ENCODE data around the gene CDC42EP4.

Gene CDC42EP4

DNA sequence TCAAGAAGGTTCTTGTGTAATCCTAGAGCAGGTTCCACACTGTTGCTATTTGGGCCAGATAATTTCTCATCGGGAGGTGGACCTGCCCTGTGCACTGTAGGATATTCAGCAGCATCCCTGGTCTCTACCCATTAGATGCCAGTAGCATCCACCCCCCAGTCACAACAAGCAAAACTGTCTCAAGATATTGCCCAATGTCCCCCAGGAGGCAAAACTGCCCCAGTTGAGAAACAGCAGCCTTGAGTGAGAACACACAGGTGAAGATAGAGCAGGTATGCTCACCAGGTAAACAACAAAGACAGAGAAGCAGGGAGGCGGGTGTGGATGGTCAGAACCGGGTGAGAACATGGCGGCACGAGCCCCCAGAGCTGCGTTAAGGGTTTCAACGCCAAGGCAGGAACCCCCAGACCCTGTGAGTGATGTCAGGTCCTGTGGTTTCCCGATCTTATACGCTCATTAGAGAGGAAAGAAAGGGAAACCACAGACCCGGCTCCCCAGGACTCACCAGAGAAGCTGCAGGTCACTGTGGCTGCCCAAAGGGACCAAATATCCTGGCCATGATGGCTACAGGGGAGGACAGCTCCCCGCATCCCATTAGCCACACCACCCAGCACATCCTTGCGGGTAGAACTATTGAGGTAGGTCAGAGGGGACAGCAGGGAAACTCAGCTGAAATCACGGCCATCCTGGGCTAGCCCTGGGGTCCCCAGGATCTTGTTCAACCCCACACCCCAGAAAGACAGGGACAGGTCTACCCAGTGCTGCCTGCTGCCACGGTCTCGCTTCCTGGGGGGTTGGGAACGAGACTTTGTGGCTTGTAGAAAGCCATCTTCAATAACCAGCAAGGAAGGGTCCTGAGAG lies 21.2 kb downstream of the CDC42EP4 start:
- no peak overlapping the region for H3K4me3 ChIP-seq (ENCODE audit: low read depth, low read length)
- TF ChIP-seq, protein P1, sequence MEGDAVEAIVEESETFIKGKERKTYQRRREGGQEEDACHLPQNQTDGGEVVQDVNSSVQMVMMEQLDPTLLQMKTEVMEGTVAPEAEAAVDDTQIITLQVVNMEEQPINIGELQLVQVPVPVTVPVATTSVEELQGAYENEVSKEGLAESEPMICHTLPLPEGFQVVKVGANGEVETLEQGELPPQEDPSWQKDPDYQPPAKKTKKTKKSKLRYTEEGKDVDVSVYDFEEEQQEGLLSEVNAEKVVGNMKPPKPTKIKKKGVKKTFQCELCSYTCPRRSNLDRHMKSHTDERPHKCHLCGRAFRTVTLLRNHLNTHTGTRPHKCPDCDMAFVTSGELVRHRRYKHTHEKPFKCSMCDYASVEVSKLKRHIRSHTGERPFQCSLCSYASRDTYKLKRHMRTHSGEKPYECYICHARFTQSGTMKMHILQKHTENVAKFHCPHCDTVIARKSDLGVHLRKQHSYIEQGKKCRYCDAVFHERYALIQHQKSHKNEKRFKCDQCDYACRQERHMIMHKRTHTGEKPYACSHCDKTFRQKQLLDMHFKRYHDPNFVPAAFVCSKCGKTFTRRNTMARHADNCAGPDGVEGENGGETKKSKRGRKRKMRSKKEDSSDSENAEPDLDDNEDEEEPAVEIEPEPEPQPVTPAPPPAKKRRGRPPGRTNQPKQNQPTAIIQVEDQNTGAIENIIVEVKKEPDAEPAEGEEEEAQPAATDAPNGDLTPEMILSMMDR (conservative IDR thresholded peaks at IDR 0.05; ENCODE audit: low read depth, low read length), result no peak
- DNase-seq (ENCODE audit: low read depth), result no peak

DNA sequence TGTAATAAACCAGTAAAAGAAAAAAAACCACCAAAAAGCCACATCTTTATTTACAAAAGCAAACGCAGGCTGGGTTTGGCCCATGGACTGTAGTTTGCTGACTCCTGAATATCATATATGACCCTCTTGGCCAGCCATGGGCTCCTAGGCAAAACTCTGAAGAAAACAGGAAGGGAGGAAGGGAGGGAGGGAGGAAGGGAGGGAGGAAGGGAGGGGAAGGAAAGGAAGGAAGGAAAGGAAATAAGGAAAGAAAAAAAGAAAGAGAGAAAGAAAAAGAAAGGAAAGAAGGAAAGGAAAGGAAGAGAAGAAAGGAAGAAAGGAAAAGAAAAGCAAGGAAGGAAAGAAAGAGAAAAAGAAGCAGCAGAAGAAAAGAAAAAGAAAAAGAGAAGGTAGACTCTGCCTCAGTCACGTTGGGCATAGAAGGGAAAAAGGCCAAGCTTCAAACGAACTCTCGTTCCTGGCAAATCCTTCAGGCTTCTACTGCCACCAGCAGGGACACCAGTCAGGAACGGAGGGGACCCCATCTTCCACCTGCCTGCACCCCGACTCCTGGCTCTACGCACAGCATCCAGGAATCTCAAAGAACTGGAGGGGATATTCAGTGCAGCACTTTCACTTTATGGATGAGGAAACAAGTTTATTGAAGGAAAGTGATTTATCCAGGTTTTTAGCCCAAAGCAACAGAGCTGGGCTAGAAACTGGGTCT lies 22.1 kb downstream of the CDC42EP4 start:
- no peak for DNase-seq (ENCODE audit: low read depth)
- TF ChIP-seq, protein P1 (conservative IDR thresholded peaks at IDR 0.05; ENCODE audit: low read depth, low read length), result no peak
- H3K4me3 ChIP-seq (ENCODE audit: low read depth, low read length), result no peak overlapping the region

DNA sequence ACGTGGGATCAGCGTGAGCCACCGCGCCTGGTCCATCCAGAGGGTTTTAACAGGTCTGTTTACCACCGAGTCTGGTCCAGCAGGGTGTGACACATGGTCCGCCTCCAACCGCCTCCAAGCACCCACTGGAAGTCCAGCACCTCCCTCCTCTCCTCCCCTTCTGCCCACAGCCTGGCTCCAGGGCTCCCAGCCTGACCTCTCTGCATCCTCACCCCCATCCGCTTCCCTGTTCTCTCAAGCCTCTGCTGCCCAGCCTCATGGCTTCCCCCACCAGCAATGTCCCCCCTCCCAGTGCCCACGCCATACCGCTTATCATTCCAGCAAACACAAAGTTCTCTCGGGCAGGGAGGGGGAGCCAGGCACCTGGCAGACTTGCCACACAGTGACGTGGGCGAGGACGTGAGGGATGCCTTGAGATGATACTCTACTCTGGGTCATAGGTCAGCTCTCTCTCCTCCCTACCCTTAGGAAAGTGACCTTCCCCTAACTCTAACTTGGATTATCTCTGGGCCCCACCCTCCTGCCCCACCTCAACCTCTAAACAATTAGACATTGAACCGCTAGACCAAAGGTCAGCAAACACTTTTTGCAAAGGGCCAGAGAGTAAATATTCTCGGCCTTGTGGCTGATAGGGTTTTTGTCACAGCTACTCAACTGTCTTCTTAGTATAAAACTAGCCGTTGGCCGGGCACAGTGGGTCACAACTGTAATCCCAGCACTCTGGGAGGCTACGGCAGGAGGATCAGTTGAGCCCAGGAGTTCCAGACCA lies 23.1 kb downstream of the CDC42EP4 start:
- no peak for DNase-seq (ENCODE audit: low read depth)
- H3K4me3 ChIP-seq (ENCODE audit: low read depth, low read length), result no peak overlapping the region
- TF ChIP-seq, protein P1 (conservative IDR thresholded peaks at IDR 0.05; ENCODE audit: low read depth, low read length), result no peak

- TF ChIP-seq, protein P1 (conservative IDR thresholded peaks at IDR 0.05; ENCODE audit: low read depth, low read length), result no peak
- peak; percentile 73 for DNase-seq (ENCODE audit: low read depth)
- no peak overlapping the region for H3K4me3 ChIP-seq (ENCODE audit: low read depth, low read length)
Measured at GRCh38 chr17:73286863-73287296, 24.9 kb downstream of the CDC42EP4 start.

- DNase-seq (ENCODE audit: low read depth), result no peak
- no peak overlapping the region for H3K4me3 ChIP-seq (ENCODE audit: low read depth, low read length)
- TF ChIP-seq, protein P1 (conservative IDR thresholded peaks at IDR 0.05; ENCODE audit: low read depth, low read length), result no peak
Measured at GRCh38 chr17:73285916-73286862, 25.6 kb downstream of the CDC42EP4 start.

GRCh38 chr17:73285603-73285908 lies 26.2 kb downstream of the CDC42EP4 start:
- H3K4me3 ChIP-seq (ENCODE audit: low read depth, low read length), result no peak overlapping the region
- DNase-seq (ENCODE audit: low read depth), result no peak
- TF ChIP-seq, protein P1 (conservative IDR thresholded peaks at IDR 0.05; ENCODE audit: low read depth, low read length), result no peak
